AG04450 (cell line): ENCODE results near the gene SETDB1. TPM values are rescaled to one million over a fixed set of nuclear protein-coding genes. Genes with fewer than 3 reads are reported as not detected.
"Not testable (repeated sequence)": the region's sequence is repeated elsewhere in the genome, so short reads cannot be mapped to it uniquely, and the experiment has no call there.

Experiments
- CTCF ChIA-PET: fragments of 300-600, 350-600 bp; formaldehyde crosslinking; extraction: SDS; loops from one replicate; lab custom pipeline; 2022; ENCODE audit warnings: antibody characterized with exemption, inconsistent platforms; lab: Charles Lee
- POLR2A ChIA-PET: fragments of 350-600 bp; formaldehyde crosslinking; extraction: SDS; loops from one replicate; lab custom pipeline; 2021; ENCODE audit warnings: antibody characterized with exemption, inconsistent platforms; lab: Yijun Ruan, JAX
- DNase-seq: peaks from one replicate; pipeline ENCODE4 v3.0.0-alpha.2; 2011; ENCODE audit warnings: low read depth, low spot score
- H3K27ac ChIP-seq: one replicate; pipeline ENCODE4 v1.5.1; 2012; ENCODE audit warnings: low read depth, low read length, control low read depth
- H3K27me3 ChIP-seq: one replicate; pipeline ENCODE4 v1.6.0; 2012; ENCODE audit warnings: low read length; ENCODE audit not compliant: control insufficient read depth, insufficient read depth
- H3K4me3 ChIP-seq: 2 replicates; pipeline ENCODE4 v1.5.1; 2011; ENCODE audit warnings: mild to moderate bottlenecking, low read depth, low read length, control low read depth
- H3K9me3 ChIP-seq: 2 replicates; pipeline ENCODE4 v1.5.1; 2012; ENCODE audit warnings: low read length; ENCODE audit not compliant: control insufficient read depth, insufficient read depth
- CTCF ChIP-seq: IDR thresholded peaks from 2 replicates; pipeline ENCODE4 v1.5.1; 2011; ENCODE audit warnings: low read depth, low read length, control low read depth, inconsistent platforms
- polyA plus RNA-seq: library from polyadenylated mRNA; depleted of rRNA; stranded (reverse); fragments of >200 nt; gene quantifications from 2 replicates; pipeline ENCODE4 v1.2.3, GENCODE V29; 2011

The SETDB1 gene
- polyA plus RNA-seq, 1 experiment, result 35.5 TPM

- TF ChIP-seq CTCF, result no peak
- Histone ChIP-seq H3K9me3 (no peaks in the 10 kb centered on the region), H3K4me3 (no peak overlapping the region), H3K27me3 (no peaks in the 10 kb centered on the region), H3K27ac (no peak overlapping the region)
- CTCF ChIA-PET, result interaction anchor here (2.7 kb wide), 1 partner anchor 34 kb away, joined by 18 read pairs; no protein-coding TSS in a partner anchor
- no peak for DNase-seq
- POLR2A ChIA-PET, result no interaction called here
Measured at GRCh38 chr1:150888727-150889126, 37.4 kb upstream of the SETDB1 start.

GRCh38 chr1:150890033-150890416 is 36.1 kb upstream of the SETDB1 start:
- DNase-seq, result no peak
- Histone ChIP-seq H3K27me3 (no peaks in the 10 kb centered on the region), H3K4me3 (no peak overlapping the region), H3K27ac (no peak overlapping the region), H3K9me3 (no peaks in the 10 kb centered on the region)
- POLR2A ChIA-PET, result no interaction called here
- CTCF ChIA-PET, result interaction anchor here (1.7 kb wide), 1 partner anchor 33 kb away, joined by 6 read pairs; no protein-coding TSS in a partner anchor
- no peak for TF ChIP-seq CTCF

- Histone ChIP-seq H3K27ac (no peak overlapping the region), H3K9me3 (no peaks in the 10 kb centered on the region), H3K27me3 (no peaks in the 10 kb centered on the region), H3K4me3 (no peak overlapping the region)
- ChIA-PET POLR2A (no interaction called here), CTCF (interaction anchor here (0.6 kb wide), 1 partner anchor 10 kb away, joined by 4 read pairs; no protein-coding TSS in a partner anchor)
- no peak for TF ChIP-seq CTCF
- no peak for DNase-seq
Measured at GRCh38 chr1:150893336-150893913, 32.7 kb upstream of the SETDB1 start.

GRCh38 chr1:150895618-150896017 is 30.5 kb upstream of the SETDB1 start:
- Histone ChIP-seq H3K27me3 (no peaks in the 10 kb centered on the region), H3K9me3 (no peaks in the 10 kb centered on the region), H3K4me3 (no peak overlapping the region), H3K27ac (no peak overlapping the region)
- no peak for TF ChIP-seq CTCF
- DNase-seq, result no peak
- POLR2A ChIA-PET, result no interaction called here
- CTCF ChIA-PET, result no interaction called here

GRCh38 chr1:150899795-150900194 is 26.4 kb upstream of the SETDB1 start:
- H3K27me3 ChIP-seq, DNase-seq, H3K4me3 ChIP-seq, H3K9me3 ChIP-seq, POLR2A ChIA-PET, H3K27ac ChIP-seq: not testable (repeated sequence)
- CTCF ChIA-PET, result interaction anchor here (3.8 kb wide), 1 partner anchor 23 kb away, joined by 11 read pairs; no protein-coding TSS in a partner anchor
